Measurements from ENCODE around the gene C12orf75. TPM values are rescaled to one million over a fixed set of nuclear protein-coding genes. Genes with fewer than 3 reads are reported as not detected.

The C12orf75 gene
- total and polyA plus RNA-seq, 2 of the 13 experiments (the other 11 are each of a cell fraction or from before 2014, with no cell fraction given): 16.1 to 19.8 TPM

GRCh38 chr12:105357162-105357691 is 26.7 kb downstream of the C12orf75 start:
- BruUV-seq (replicated peaks): no TSS peak

More at GRCh38 chr12:105357162-105357691, 26.7 kb downstream of the C12orf75 start:
- FAIRE-seq (no peak), ATAC-seq (no peak), DNase-seq (ENCODE audit: low spot score) (no peak)
- no peak overlapping the region for H3K4me3 ChIP-seq (replicated peaks in 1 of 3; ENCODE audit: insufficient read depth in 1 of 3, low read depth in 2 of 3, low read length in 3 of 3)
- no peak overlapping the region for H3K9ac ChIP-seq (ENCODE audit: insufficient read depth, low read depth, low read length)
- H2AFZ ChIP-seq (ENCODE audit: low read length): no peak overlapping the region
- intact Hi-C loops (cut with micrococcal nuclease; ENCODE audit: unreplicated experiment) (no loop called here), in situ Hi-C loops (cut with HindIII; ENCODE audit: extremely low pct_ligation_motif_present, low pct_unique_long_range_greater_than_20kb) (no loop called here)
- H3K4me2 ChIP-seq (ENCODE audit: low read depth, low read length): no peak overlapping the region
- no peaks in the 10 kb centered on the region for H4K20me1 ChIP-seq (ENCODE audit: insufficient read depth, low read length)
- no peaks in the 10 kb centered on the region for H3K9me3 ChIP-seq (ENCODE audit: low read length)
- ChIA-PET POLR2A (no interaction called here), CTCF (ENCODE audit: low intra/inter-chr PET ratio, low total read pairs) (no interaction called here)
- WGBS (ENCODE audit: low lambda C conversion rate): 61% methylated on average over 6 of the region's 6 CpGs
- TF ChIP-seq ZSCAN22 (CRISPR knock-in tag; IDR thresholded peaks at IDR 0.05): no peak
- TF ChIP-seq ZNF160 (CRISPR knock-in tag; IDR thresholded peaks at IDR 0.05): no peak
- no peak for TF ChIP-seq POLR2AphosphoS2 (IDR thresholded peaks at IDR 0.05; ENCODE audit: low read depth, low read length)
- TF ChIP-seq, protein P1, sequence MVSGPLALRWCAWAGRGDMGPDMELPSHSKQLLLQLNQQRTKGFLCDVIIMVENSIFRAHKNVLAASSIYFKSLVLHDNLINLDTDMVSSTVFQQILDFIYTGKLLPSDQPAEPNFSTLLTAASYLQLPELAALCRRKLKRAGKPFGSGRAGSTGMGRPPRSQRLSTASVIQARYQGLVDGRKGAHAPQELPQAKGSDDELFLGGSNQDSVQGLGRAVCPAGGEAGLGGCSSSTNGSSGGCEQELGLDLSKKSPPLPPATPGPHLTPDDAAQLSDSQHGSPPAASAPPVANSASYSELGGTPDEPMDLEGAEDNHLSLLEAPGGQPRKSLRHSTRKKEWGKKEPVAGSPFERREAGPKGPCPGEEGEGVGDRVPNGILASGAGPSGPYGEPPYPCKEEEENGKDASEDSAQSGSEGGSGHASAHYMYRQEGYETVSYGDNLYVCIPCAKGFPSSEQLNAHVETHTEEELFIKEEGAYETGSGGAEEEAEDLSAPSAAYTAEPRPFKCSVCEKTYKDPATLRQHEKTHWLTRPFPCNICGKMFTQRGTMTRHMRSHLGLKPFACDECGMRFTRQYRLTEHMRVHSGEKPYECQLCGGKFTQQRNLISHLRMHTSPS (CRISPR knock-in tag; IDR thresholded peaks at IDR 0.05; ENCODE audit: low read depth): no peak
- TF ChIP-seq RARG (CRISPR knock-in tag; IDR thresholded peaks at IDR 0.05; ENCODE audit: low read depth): no peak
- TF ChIP-seq RCOR2 (CRISPR knock-in tag; IDR thresholded peaks at IDR 0.05): no peak
- TF ChIP-seq SMC3 (IDR thresholded peaks at IDR 0.05; ENCODE audit: low read length): no peak
- TF ChIP-seq, protein P2, sequence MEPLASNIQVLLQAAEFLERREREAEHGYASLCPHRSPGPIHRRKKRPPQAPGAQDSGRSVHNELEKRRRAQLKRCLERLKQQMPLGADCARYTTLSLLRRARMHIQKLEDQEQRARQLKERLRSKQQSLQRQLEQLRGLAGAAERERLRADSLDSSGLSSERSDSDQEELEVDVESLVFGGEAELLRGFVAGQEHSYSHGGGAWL (CRISPR knock-in tag; IDR thresholded peaks at IDR 0.05): no peak
- TF ChIP-seq, protein P3, sequence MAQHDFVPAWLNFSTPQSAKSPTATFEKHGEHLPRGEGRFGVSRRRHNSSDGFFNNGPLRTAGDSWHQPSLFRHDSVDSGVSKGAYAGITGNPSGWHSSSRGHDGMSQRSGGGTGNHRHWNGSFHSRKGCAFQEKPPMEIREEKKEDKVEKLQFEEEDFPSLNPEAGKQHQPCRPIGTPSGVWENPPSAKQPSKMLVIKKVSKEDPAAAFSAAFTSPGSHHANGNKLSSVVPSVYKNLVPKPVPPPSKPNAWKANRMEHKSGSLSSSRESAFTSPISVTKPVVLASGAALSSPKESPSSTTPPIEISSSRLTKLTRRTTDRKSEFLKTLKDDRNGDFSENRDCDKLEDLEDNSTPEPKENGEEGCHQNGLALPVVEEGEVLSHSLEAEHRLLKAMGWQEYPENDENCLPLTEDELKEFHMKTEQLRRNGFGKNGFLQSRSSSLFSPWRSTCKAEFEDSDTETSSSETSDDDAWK (CRISPR knock-in tag; IDR thresholded peaks at IDR 0.05): no peak
- TF ChIP-seq TAF15 (IDR thresholded peaks at IDR 0.05; ENCODE audit: low read depth, low read length, poor library complexity, severe bottlenecking): no peak
- TF ChIP-seq, protein P4, sequence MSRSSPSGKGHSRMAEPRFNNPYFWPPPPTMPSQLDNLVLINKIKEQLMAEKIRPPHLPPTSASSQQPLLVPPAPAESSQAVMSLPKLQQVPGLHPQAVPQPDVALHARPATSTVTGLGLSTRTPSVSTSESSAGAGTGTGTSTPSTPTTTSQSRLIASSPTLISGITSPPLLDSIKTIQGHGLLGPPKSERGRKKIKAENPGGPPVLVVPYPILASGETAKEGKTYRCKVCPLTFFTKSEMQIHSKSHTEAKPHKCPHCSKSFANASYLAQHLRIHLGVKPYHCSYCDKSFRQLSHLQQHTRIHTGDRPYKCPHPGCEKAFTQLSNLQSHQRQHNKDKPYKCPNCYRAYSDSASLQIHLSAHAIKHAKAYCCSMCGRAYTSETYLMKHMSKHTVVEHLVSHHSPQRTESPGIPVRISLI (CRISPR knock-in tag; IDR thresholded peaks at IDR 0.05; ENCODE audit: borderline replicate concordance): no peak
- TF ChIP-seq THAP8 (CRISPR knock-in tag; IDR thresholded peaks at IDR 0.05; ENCODE audit: borderline replicate concordance): no peak
- no peak for TF ChIP-seq NFE2 (CRISPR knock-in tag; IDR thresholded peaks at IDR 0.05)
- no peak for TF ChIP-seq SMAD1 (CRISPR knock-in tag; IDR thresholded peaks at IDR 0.05; ENCODE audit: borderline replicate concordance, low read depth)
- no peak for TF ChIP-seq ZKSCAN1 (IDR thresholded peaks at IDR 0.05; ENCODE audit: low read length)
- TF ChIP-seq NCOA1 (CRISPR knock-in tag; IDR thresholded peaks at IDR 0.05): no peak
- TF ChIP-seq HES4 (CRISPR knock-in tag; IDR thresholded peaks at IDR 0.05; ENCODE audit: borderline replicate concordance): no peak
- H3K36me3 ChIP-seq (replicated peaks in 1 of 2; ENCODE audit: control insufficient read depth in 1 of 2, insufficient read depth in 2 of 2, low read length in 2 of 2): no peaks in the 10 kb centered on the region
- no peaks in the 10 kb centered on the region for H3K79me2 ChIP-seq (ENCODE audit: insufficient read depth, low read length)
- H3K4me1 ChIP-seq (ENCODE audit: insufficient read depth, low read length): peaks cover 13% of the 10 kb centered on the region
- no peaks in the 10 kb centered on the region for H3K27me3 ChIP-seq (ENCODE audit: control insufficient read depth in 1 of 2, insufficient read depth in 2 of 2, low read length in 2 of 2)
- no peak overlapping the region for H3K27ac ChIP-seq (ENCODE audit: extremely low read length, insufficient read depth, low read length)

Measured in HepG2 (cell line).